ENCODE measurements around the gene KIAA1958.

The KIAA1958 gene

GRCh38 chr9:112605963-112606699 lies 119.5 kb downstream of the KIAA1958 start:
- DNase-seq = no peak

- no peak for DNase-seq
Observed at GRCh38 chr9:112608851-112609250, 122.2 kb downstream of the KIAA1958 start.

GRCh38 chr9:112615584-112616266 lies 129.1 kb downstream of the KIAA1958 start:
- no peak for DNase-seq

DNA sequence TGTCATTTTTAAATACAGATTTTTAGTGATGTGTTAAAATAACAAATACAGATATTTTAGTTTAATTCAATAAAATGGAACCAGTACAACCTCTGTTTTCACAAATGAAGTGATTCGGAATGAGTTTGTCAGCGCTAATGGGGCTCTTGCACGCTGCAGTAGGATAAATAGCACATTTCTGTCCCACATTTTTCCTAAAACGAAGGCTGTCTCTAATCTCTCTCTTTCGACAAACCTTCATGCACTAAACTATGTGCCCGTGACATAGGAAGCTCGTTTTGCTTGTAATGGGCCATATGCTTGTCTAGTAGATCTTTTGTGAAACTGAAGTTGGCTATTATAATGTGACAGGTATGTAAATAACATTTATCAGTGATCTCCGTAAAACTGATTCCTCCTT lies 130.7 kb downstream of the KIAA1958 start:
- no peak for DNase-seq

DNA sequence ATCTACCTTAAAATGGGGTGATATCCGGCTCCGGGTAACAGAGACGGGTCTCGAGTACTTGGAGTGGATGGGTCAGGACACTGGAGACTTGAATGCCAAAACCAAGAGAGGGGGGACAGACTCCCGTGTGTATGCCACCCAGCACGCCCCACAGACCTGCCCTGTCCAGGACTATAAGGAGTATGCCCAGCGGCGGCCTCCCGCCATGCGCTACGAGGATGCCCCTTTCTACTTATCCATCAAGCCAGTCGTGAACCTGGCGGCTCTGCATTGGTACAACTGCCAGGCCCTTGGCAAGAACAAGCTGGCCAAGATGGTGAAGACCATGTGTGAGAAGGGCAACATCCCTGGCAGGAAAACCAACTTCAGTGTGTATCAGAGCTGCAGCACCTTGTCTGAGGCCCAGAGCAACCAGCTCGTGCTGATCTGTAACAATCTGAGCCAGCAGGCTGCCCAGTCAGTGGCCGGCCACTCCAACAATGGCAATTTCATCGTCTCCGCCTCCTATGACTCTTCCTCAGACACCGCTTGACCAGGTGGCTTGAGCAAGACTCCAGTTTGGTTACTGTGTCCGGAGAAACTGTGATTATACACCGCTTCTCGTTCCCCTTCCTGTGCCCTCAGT lies 131.9 kb downstream of the KIAA1958 start:
- no peak for DNase-seq

DNA sequence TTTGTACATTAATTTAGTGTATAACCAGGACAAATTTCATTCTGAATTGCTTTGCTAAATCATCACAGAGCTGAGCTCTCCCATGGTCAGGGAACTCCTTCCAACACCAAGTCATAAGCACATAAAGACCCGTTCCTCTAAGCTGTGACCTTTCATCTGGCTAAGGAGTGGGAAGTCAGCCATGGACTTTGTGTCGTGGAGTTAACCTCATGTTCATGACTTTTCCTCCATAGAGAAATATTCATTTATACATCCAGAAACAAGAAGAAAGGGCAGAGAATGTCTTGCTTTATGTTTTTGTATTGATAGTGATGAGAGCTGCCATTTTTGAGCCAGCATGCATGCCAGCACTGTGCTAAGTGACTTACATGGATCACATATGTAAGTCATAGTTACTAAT lies 133.8 kb downstream of the KIAA1958 start:
- DNase-seq = no peak

- DNase-seq = no peak
Observed at GRCh38 chr9:112621018-112621655, 134.5 kb downstream of the KIAA1958 start.

GRCh38 chr9:112623198-112623597 lies 136.6 kb downstream of the KIAA1958 start:
- no peak for DNase-seq

GRCh38 chr9:112624711-112625707 lies 138.4 kb downstream of the KIAA1958 start:
- DNase-seq = no peak

GRCh38 chr9:112629671-112630485 lies 143.3 kb downstream of the KIAA1958 start:
- DNase-seq = no peak

- no peak for DNase-seq
Observed at GRCh38 chr9:112631313-112632070, 144.9 kb downstream of the KIAA1958 start.

DNA sequence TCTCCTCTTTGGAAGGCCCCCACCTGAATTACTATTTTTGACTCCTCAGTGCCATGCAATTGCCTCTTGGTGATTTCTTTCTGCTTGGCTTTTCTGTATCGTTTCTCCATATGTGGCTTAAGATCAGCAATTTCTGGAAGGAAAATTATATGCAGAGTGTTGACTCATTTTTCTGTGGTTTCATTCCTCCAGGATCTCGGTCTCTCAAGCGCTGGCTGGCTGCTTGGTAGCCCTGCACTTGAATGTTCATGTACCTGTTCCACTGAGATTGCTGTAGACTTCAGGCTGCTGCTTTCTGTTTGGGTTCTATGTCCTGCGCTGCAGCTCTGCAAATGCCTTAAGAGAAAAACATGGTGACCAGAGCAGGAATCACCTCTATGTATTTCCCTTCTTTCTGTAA lies 153.7 kb downstream of the KIAA1958 start:
- DNase-seq = no peak

DNA sequence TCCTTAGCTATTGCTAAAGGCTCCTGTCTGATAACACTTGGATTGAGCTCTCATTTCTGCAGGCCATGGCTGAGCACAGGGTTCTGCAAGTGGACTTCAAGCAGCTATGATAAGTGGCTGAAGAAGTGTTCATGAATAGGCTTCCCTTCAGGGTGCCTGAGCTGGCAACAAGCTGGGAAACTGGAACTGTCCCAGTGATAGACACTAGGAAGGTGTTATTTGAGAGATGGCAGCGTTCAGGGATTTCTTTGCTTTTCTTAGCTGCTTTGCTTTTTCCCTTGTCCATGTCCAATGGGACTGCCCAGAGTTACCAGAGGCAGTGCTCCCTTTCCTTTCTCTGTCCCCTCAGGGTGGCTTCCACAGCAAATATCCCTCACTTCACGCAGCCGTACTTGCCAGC lies 155.5 kb downstream of the KIAA1958 start:
- DNase-seq = no peak

GRCh38 chr9:112647596-112647995 lies 161.0 kb downstream of the KIAA1958 start:
- no peak for DNase-seq

DNA sequence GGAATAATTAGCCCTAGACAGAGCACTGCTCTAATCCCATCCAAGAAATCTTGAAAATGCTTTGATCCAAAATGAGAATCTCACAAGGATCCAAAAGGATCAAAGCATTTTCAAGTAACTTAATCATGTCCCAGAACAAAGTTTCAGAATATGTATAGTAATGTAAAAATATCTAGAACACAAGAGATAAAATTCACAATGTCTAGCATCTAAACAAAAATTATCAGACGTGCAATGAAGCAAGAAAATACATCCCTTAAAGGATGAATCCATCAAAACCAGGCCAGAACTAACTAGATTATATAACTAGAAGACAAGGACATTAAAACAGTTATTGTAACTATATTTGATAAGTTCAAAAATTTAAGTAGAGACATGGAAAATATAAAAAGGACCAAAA lies 162.0 kb downstream of the KIAA1958 start:
- no peak for DNase-seq

GRCh38 chr9:112654282-112654681 lies 167.7 kb downstream of the KIAA1958 start:
- no peak for DNase-seq

DNA sequence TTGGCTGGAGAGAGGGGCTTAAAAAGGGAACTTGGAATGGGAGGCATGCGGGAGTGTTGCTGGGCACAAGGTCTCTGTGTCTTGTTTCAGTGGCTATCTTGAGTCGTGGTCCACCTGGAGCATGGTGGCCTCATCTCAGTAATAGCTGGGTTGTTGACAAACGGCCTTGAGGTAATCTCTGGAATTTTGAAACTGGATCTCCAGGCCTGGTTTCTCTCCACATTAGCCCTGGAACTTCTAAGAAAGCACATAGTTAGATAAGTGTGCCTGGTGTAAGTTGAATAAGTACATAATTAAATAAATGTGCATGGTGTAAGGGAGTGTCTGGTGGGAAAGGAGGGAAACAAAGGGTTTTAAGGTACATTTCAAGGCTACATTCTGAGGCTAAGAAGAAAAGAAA lies 169.0 kb downstream of the KIAA1958 start:
- DNase-seq = no peak

- DNase-seq = no peak
Observed at GRCh38 chr9:112659906-112660305, 173.3 kb downstream of the KIAA1958 start.

DNA sequence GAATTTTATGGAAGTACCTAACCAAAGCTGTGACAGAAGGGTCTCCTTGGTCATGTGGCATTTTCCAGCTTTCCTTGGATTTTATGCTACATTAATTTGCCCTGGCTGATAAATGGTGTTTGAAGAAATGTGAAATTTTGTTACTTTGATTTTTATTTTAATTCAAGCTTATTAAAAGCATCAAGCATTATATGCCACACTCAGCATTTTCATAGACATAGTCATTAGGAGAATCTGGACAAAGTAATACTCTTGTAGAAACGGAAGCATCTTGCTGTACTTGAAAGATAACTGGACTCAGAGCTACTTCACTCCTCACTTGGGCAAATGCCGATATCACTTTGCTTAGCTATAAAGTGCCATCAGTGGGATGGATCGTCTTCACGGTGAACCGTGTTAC lies 177.1 kb downstream of the KIAA1958 start:
- DNase-seq = no peak

DNA sequence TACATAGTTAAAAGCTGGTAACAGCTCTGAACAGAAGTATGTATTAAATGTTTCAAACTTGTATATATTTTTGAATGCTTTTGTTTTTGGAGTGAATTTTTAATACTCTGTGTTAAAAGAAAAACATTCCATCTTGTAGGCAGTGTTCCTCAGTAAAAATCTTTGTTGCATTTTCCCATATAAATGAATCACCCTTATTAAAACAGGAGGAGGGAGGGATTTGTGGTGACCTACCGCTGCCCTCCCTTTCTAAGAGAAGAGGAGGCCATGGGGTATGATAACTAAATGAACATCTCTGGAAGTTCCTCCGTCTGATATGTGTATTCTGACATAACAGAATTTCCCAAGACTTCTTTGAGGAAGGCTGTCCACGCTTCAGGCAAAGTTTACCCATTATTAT lies 177.9 kb downstream of the KIAA1958 start:
- DNase-seq = no peak

GRCh38 chr9:112665347-112665746 lies 178.7 kb downstream of the KIAA1958 start:
- DNase-seq = no peak

Measured in activated CD4-positive, alpha-beta T cell treated with anti-CD3 and anti-CD28 coated beads for 4 hours (primary cell).